Fibroblast of lung (primary cell): ENCODE measurements around the gene ASTN2. TPM values are rescaled to one million over a fixed set of nuclear protein-coding genes. Genes with fewer than 3 reads are reported as not detected.
A peak's percentile ranks its signal among the peaks of the same experiment; 100 is the strongest.

Source experiments
- DNase-seq, 2 donors: peaks; one replicate each; pipeline versions ENCODE4 v3.0.0 to v3.0.0-alpha.2; 2010; ENCODE audit warnings: low read depth in 2 of 2
- H2AFZ ChIP-seq: 2 replicates; pipeline ENCODE4 v1.5.1; 2012; ENCODE audit warnings: low read length, control low read depth, inconsistent platforms
- H3K27ac ChIP-seq: 2 replicates; pipeline ENCODE4 v1.5.1; 2011; ENCODE audit warnings: low read length, control low read depth; ENCODE audit not compliant: insufficient read depth
- H3K27me3 ChIP-seq: 2 replicates; pipeline ENCODE4 v1.5.1; 2011; ENCODE audit warnings: mild to moderate bottlenecking, low read length; ENCODE audit not compliant: control insufficient read depth, insufficient read depth
- H3K36me3 ChIP-seq: 2 replicates; pipeline ENCODE4 v1.5.1; 2011; ENCODE audit warnings: low read length; ENCODE audit not compliant: control insufficient read depth, insufficient read depth
- H3K4me1 ChIP-seq: 2 replicates; pipeline ENCODE4 v1.5.1; 2011; ENCODE audit warnings: low read length; ENCODE audit not compliant: control insufficient read depth, insufficient read depth; ENCODE audit errors: extremely low read depth
- H3K4me2 ChIP-seq: 2 replicates; pipeline ENCODE4 v1.5.1; 2011; ENCODE audit warnings: low read length, control low read depth; ENCODE audit not compliant: insufficient read depth; ENCODE audit errors: extremely low read depth
- H3K4me3 ChIP-seq, 4 experiments: fragments of 200-600 bp in 1 of 4; sonication (generic) in 1 of 4; replicated peaks in 1 of 4; 2 replicates each; pipeline ENCODE4 v1.5.1; 2011 to 2016; ENCODE audit warnings: low read length in 4 of 4, low read depth in 3 of 4, mild to moderate bottlenecking in 3 of 4, control low read depth in 2 of 4, inconsistent platforms in 1 of 4, mixed read lengths in 1 of 4; ENCODE audit not compliant: insufficient read depth in 1 of 4; ENCODE audit errors: control extremely low read depth in 1 of 4
- H3K79me2 ChIP-seq: 2 replicates; pipeline ENCODE4 v1.5.1; 2012; ENCODE audit warnings: mild to moderate bottlenecking, low read length, inconsistent platforms; ENCODE audit not compliant: control insufficient read depth, insufficient read depth
- H3K9ac ChIP-seq: 2 replicates; pipeline ENCODE4 v1.5.1; 2011; ENCODE audit warnings: mild to moderate bottlenecking, low read length, control low read depth; ENCODE audit not compliant: insufficient read depth
- H3K9me3 ChIP-seq: 2 replicates; pipeline ENCODE4 v1.5.1; 2012; ENCODE audit warnings: low read depth, low read length; ENCODE audit not compliant: control insufficient read depth, insufficient read depth
- H4K20me1 ChIP-seq: 2 replicates; pipeline ENCODE4 v1.5.1; 2011; ENCODE audit warnings: low read length; ENCODE audit not compliant: control insufficient read depth, insufficient read depth; ENCODE audit errors: extremely low read depth
- EZH2 ChIP-seq: IDR thresholded peaks from 2 replicates; pipeline ENCODE4 v1.5.1; 2012; ENCODE audit warnings: low read length, control low read depth, mild to moderate bottlenecking; ENCODE audit errors: missing control alignments
- polyA plus RNA-seq, 2 donors: library from polyadenylated mRNA; depleted of rRNA in 1 of 2; stranded (reverse) in 1 of 2; unstranded in 1 of 2; fragments of >200 nt; gene quantifications; 2 replicates each; pipeline ENCODE4 v1.2.1, GENCODE V29; 2011 to 2012; ENCODE audit warnings: missing spikeins in 1 of 2
- total RNA-seq: library from RNA; depleted of rRNA; stranded (reverse); fragments of >200 nt; gene quantifications from 2 replicates; pipeline ENCODE4 v1.2.1, GENCODE V29; 2014
- TF ChIP-seq, protein P1 (sequence below), 2 donors: IDR thresholded peaks in 1 of 2; conservative IDR thresholded peaks in 1 of 2; 1 replicate in 1 of 2; 2 replicates in 1 of 2; pipeline ENCODE4 v1.5.1; 2011 to 2012; ENCODE audit warnings: low read length in 2 of 2, control low read depth in 1 of 2, inconsistent platforms in 1 of 2, low read depth in 1 of 2, mild to moderate bottlenecking in 1 of 2

Gene ASTN2
- total and polyA plus RNA-seq, 2 donors (not counting 1 experiment from before 2014, with no cell fraction given), result 2.2 to 19.2 TPM

- Histone ChIP-seq H3K4me2 (no peak overlapping the region), H3K4me3 (no peak overlapping the region), H3K79me2 (no peaks in the 10 kb centered on the region), H3K4me1 (no peaks in the 10 kb centered on the region), H4K20me1 (no peaks in the 10 kb centered on the region), H3K27ac (no peak overlapping the region), H3K9me3 (no peaks in the 10 kb centered on the region), H2AFZ (no peak overlapping the region), H3K27me3 (no peaks in the 10 kb centered on the region), H3K9ac (no peak overlapping the region), H3K36me3 (no peaks in the 10 kb centered on the region)
- TF ChIP-seq, protein P1, sequence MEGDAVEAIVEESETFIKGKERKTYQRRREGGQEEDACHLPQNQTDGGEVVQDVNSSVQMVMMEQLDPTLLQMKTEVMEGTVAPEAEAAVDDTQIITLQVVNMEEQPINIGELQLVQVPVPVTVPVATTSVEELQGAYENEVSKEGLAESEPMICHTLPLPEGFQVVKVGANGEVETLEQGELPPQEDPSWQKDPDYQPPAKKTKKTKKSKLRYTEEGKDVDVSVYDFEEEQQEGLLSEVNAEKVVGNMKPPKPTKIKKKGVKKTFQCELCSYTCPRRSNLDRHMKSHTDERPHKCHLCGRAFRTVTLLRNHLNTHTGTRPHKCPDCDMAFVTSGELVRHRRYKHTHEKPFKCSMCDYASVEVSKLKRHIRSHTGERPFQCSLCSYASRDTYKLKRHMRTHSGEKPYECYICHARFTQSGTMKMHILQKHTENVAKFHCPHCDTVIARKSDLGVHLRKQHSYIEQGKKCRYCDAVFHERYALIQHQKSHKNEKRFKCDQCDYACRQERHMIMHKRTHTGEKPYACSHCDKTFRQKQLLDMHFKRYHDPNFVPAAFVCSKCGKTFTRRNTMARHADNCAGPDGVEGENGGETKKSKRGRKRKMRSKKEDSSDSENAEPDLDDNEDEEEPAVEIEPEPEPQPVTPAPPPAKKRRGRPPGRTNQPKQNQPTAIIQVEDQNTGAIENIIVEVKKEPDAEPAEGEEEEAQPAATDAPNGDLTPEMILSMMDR (conservative IDR thresholded peaks at IDR 0.05 in 1 of 2, IDR thresholded peaks at IDR 0.05 in 1 of 2; ENCODE audit: low read depth in 1 of 2, low read length in 2 of 2), result no peak
- no peak for TF ChIP-seq EZH2
- peak in 1 of 2 donors; percentile 29 for DNase-seq
Observed at GRCh38 chr9:116451500-116452115, 963.2 kb downstream of the ASTN2 start.

DNA sequence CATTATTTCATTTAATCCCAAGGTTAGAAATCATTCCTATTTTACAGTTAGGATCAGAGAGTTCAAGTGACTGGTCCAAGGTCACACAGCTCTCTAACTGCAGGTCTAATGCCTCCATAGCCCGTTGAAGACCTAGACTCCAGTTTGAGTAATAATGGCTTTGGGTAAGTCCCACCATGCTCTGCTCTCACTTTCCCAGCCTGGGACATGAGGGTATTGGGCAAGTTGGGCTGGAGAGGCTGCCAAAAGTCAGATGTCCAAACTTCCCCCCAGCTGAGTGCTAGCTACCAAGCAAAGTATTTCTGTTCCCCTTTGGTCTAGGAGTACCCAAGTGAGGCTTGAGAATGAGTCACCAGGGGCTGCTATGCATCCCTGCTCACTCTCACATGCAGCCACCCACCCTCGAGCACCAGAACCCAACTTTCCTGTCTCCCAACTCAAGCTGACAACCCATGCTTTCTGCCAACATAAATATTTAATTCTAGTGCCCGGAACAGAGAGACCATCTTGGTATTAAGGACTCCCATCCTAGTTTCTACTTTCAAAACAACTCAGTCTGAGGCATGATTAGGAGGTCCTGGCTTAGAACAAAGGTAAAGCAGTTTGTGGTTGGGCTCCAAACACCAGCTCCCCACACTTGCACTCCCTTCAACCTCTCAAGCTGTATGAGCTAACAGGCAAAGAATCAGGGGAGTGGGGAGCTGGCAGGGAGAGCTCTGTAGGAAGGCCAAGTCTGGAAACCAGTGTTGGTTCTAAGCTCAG, 964.3 kb downstream of the ASTN2 start:
- H3K9me3 ChIP-seq, result no peaks in the 10 kb centered on the region
- TF ChIP-seq, protein P1 (conservative IDR thresholded peaks at IDR 0.05 in 1 of 2, IDR thresholded peaks at IDR 0.05 in 1 of 2; ENCODE audit: low read depth in 1 of 2, low read length in 2 of 2), result no peak
- no peak for TF ChIP-seq EZH2
- H3K9ac ChIP-seq, result no peak overlapping the region
- no peak overlapping the region for H3K4me2 ChIP-seq
- H3K27ac ChIP-seq, result no peak overlapping the region
- no peaks in the 10 kb centered on the region for H4K20me1 ChIP-seq
- no peaks in the 10 kb centered on the region for H3K27me3 ChIP-seq
- DNase-seq, result peak; percentile 79 to 94
- no peak overlapping the region for H2AFZ ChIP-seq
- no peaks in the 10 kb centered on the region for H3K36me3 ChIP-seq
- H3K4me3 ChIP-seq, result no peak overlapping the region
- H3K4me1 ChIP-seq, result no peaks in the 10 kb centered on the region
- no peaks in the 10 kb centered on the region for H3K79me2 ChIP-seq

GRCh38 chr9:116449949-116450348, 964.9 kb downstream of the ASTN2 start:
- DNase-seq, result no peak
- Histone ChIP-seq H3K79me2 (no peaks in the 10 kb centered on the region), H3K27me3 (no peaks in the 10 kb centered on the region), H3K9me3 (no peaks in the 10 kb centered on the region), H3K36me3 (no peaks in the 10 kb centered on the region), H4K20me1 (no peaks in the 10 kb centered on the region), H3K27ac (no peak overlapping the region), H3K4me1 (no peaks in the 10 kb centered on the region), H3K9ac (no peak overlapping the region), H2AFZ (no peak overlapping the region), H3K4me2 (no peak overlapping the region), H3K4me3 (no peak overlapping the region)
- TF ChIP-seq EZH2, result no peak
- TF ChIP-seq, protein P1 (conservative IDR thresholded peaks at IDR 0.05 in 1 of 2, IDR thresholded peaks at IDR 0.05 in 1 of 2; ENCODE audit: low read depth in 1 of 2, low read length in 2 of 2), result no peak
